ENCODE data around the gene KPNB1.

DNA sequence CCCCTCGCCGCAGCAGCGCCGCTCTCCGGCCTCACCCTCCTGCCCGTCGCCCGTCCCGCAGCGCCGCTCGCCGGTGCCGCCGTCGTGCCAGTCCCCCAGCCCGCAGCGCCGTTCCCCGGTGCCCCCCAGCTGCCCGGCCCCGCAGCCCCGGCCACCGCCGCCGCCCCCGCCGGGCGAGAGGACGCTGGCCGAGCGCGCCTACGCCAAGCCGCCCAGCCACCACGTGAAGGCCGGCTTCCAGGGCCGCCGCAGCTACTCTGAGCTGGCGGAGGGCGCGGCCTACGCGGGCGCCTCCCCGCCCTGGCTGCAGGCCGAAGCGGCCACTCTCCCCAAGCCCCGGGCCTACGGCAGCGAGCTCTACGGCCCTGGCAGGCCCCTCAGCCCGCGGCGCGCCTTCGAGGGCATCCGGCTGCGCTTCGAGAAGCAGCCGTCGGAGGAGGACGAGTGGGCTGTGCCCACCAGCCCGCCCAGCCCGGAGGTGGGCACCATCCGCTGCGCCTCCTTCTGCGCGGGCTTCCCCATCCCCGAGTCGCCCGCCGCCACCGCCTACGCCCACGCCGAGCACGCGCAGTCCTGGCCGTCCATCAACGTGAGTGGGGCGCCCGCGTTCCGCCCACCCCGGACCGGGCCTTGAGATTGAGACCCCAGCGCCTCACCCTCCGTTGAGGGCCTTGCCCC, 59.3 kb downstream of the KPNB1 start:
- TF ChIP-seq GATA2 (IDR thresholded peaks at IDR 0.05; ENCODE audit: low read depth, low read length) (no peak), GATA3 (IDR thresholded peaks at IDR 0.05; ENCODE audit: low read depth, low read length) (no peak)
